Naive thymus-derived CD4-positive, alpha-beta T cell (primary cell): Measurements from ENCODE around the gene NRL. TPM values are rescaled to one million over a fixed set of nuclear protein-coding genes. Genes with fewer than 3 reads are reported as not detected.

ENCODE experiments used
- ATAC-seq: fragments of 150-1000 bp; cut with Tn5 transposase; 2 replicates; pipeline ENCODE4 v1.10.0; 2021; ENCODE audit warnings: mild to moderate bottlenecking, moderate library complexity
- CTCF ChIA-PET: fragments of 350-600 bp; sonication (Branson Sonifier 250); formaldehyde crosslinking; loops from one replicate; lab custom pipeline; 2021; ENCODE audit warnings: antibody characterized with exemption; lab: Charles Lee
- POLR2A ChIA-PET: fragments of 350-600 bp; sonication (Branson Sonifier 250); formaldehyde crosslinking; loops from one replicate; lab custom pipeline; 2021; ENCODE audit warnings: antibody characterized with exemption, inconsistent platforms; lab: Charles Lee
- DNase-seq, 9 donors: peaks; one replicate each; pipeline versions ENCODE4 v3.0.0 to v3.0.0-alpha.2; 2020 to 2022; ENCODE audit warnings: mixed read lengths in 1 of 9
- H3K27ac ChIP-seq: one replicate; pipeline ENCODE4 v1.7.0; 2013; ENCODE audit warnings: mild to moderate bottlenecking, low read depth, low read length, moderate library complexity
- H3K27me3 ChIP-seq, 2 donors: one replicate each; pipeline ENCODE4 v1.7.0; 2013; ENCODE audit warnings: low read length in 2 of 2, mild to moderate bottlenecking in 2 of 2, moderate library complexity in 2 of 2; ENCODE audit not compliant: control insufficient read depth in 2 of 2, insufficient read depth in 2 of 2
- H3K36me3 ChIP-seq, 3 experiments: 1 replicate in 2 of 3; 2 replicates in 1 of 3; pipeline ENCODE4 v1.7.0; 2013; ENCODE audit warnings: low read length in 3 of 3, mild to moderate bottlenecking in 3 of 3, moderate library complexity in 1 of 3; ENCODE audit not compliant: insufficient read depth in 3 of 3, control insufficient read depth in 2 of 3
- H3K4me1 ChIP-seq, 2 donors: one replicate each; pipeline ENCODE4 v1.7.0; 2013; ENCODE audit warnings: low read length in 2 of 2, mild to moderate bottlenecking in 2 of 2, moderate library complexity in 1 of 2; ENCODE audit not compliant: control insufficient read depth in 2 of 2, insufficient read depth in 2 of 2
- H3K4me3 ChIP-seq: 2 replicates; pipeline ENCODE4 v1.7.0; 2013; ENCODE audit warnings: mild to moderate bottlenecking, low read length
- H3K9me3 ChIP-seq, 3 experiments: 1 replicate in 2 of 3; 2 replicates in 1 of 3; pipeline ENCODE4 v1.7.0; 2013; ENCODE audit warnings: low read length in 3 of 3; ENCODE audit not compliant: control insufficient read depth in 2 of 3
- H3K27ac Mint-ChIP-seq, 9 donors: one replicate each; pipeline ENCODE4 v1.8.0; 2020 to 2022; ENCODE audit warnings: mixed read lengths in 9 of 9, mild to moderate bottlenecking in 8 of 9, moderate library complexity in 5 of 9, inconsistent platforms in 2 of 9
- H3K27me3 Mint-ChIP-seq, 5 donors: one replicate each; pipeline ENCODE4 v1.8.0; 2021 to 2022; ENCODE audit warnings: mixed read lengths in 5 of 5, mild to moderate bottlenecking in 1 of 5
- H3K36me3 Mint-ChIP-seq, 5 donors: one replicate each; pipeline ENCODE4 v1.8.0; 2020 to 2022; ENCODE audit warnings: mixed read lengths in 5 of 5, mild to moderate bottlenecking in 3 of 5, inconsistent platforms in 1 of 5
- H3K4me1 Mint-ChIP-seq, 7 donors: one replicate each; pipeline ENCODE4 v1.8.0; 2020 to 2022; ENCODE audit warnings: mixed read lengths in 7 of 7, mild to moderate bottlenecking in 3 of 7, inconsistent platforms in 1 of 7
- H3K4me3 Mint-ChIP-seq, 10 donors: one replicate each; pipeline ENCODE4 v1.8.0; 2020 to 2022; ENCODE audit warnings: mild to moderate bottlenecking in 10 of 10, mixed read lengths in 10 of 10, moderate library complexity in 6 of 10, inconsistent platforms in 2 of 10
- H3K9me3 Mint-ChIP-seq, 11 donors: one replicate each; pipeline ENCODE4 v1.8.0; 2020 to 2022; ENCODE audit warnings: mixed read lengths in 11 of 11, mild to moderate bottlenecking in 4 of 11, inconsistent platforms in 1 of 11, moderate library complexity in 1 of 11
- intact Hi-C, 2 donors: fragments of 100-400 bp; cut with micrococcal nuclease; formaldehyde crosslinking; loops; one replicate each; pipeline ENCODE4 v1.15.1; 2023
- polyA plus RNA-seq, 2 donors: library from polyadenylated mRNA; unstranded; fragments of 300-500 nt; fragmentation: Illumina TruSeq; gene quantifications; one replicate each; pipeline ENCODE4 v1.2.3, GENCODE V29; 2021
- total RNA-seq, 6 experiments: library from RNA in 5 of 6; stranded (reverse) in 5 of 6; gene quantifications; 1 replicate in 5 of 6; 2 replicates in 1 of 6; pipeline ENCODE4 v1.2.3 and lab custom pipeline; 2021 to 2026

NRL gene
- total and polyA plus RNA-seq, 7 experiments from 2014 or later, result 2.1 to 4.5 (median 3.7) TPM

DNA sequence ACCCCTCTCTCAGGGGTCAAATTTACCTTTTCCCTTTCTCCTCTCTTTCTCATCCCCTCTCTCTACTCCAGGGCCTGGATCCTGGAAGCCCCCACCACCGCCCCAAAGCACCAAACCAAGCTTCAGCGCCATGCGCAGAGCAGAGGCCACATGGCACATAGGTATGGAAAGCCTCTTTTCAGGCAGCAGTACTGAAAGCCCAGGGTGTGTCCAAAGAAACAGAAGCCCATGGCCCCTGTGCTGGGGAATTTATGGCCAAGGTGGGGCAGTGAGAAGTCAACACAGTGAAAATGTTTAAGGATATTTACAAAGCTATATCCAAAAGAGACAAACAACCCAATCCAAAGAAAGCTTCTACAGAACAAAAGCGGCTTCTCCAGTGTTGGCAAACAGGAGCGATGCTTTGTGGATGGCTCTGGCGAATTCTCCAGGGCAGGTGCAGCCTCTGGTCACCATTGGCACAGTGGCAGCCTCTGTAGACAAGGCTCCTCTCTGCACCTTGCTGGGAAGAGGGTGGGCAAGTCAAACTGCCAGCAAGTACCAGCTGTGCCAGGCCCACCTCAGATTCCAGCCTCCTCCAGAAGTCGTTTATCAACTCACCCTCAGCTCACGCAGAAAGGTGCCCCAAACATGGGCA is 48.1 kb downstream of the NRL start:
- intact Hi-C loops, result no loop called here
- H3K4me1 ChIP-seq, result no peaks in the 10 kb centered on the region
- no peak overlapping the region for H3K4me3 ChIP-seq
- Mint-ChIP-seq H3K9me3 (no peaks in the 10 kb centered on the region), H3K4me3 (no peak overlapping the region), H3K27me3 (peaks cover 0 to 13% (median 5%) of the 10 kb centered on the region in 5 donors), H3K4me1 (peaks cover 0 to 6% (median 0%) of the 10 kb centered on the region in 7 donors), H3K36me3 (no peaks in the 10 kb centered on the region), H3K27ac (no peak overlapping the region)
- H3K36me3 ChIP-seq, result no peaks in the 10 kb centered on the region
- H3K27me3 ChIP-seq, result no peaks in the 10 kb centered on the region
- ATAC-seq, result no peak
- no peak overlapping the region for H3K27ac ChIP-seq
- no peak for DNase-seq
- CTCF ChIA-PET, result interaction anchor here (1.2 kb wide), 1 partner anchor 42 kb away, joined by 3 read pairs; no protein-coding TSS in a partner anchor
- POLR2A ChIA-PET, result interaction anchor here (0.8 kb wide), 1 partner anchor 19 kb away, joined by 3 read pairs; no protein-coding TSS in a partner anchor
- H3K9me3 ChIP-seq, result no peaks in the 10 kb centered on the region

GRCh38 chr14:24065408-24065807 is 49.3 kb downstream of the NRL start:
- ChIA-PET POLR2A (interaction anchor here (1.4 kb wide), 1 partner anchor 15 kb away, joined by 3 read pairs; no protein-coding TSS in a partner anchor), CTCF (interaction anchor here (0.6 kb wide), 1 partner anchor 208 kb away, joined by 4 read pairs; no protein-coding TSS in a partner anchor)
- no peaks in the 10 kb centered on the region for H3K4me1 Mint-ChIP-seq
- Histone ChIP-seq H3K4me3 (no peak overlapping the region), H3K4me1 (no peaks in the 10 kb centered on the region), H3K9me3 (no peaks in the 10 kb centered on the region), H3K36me3 (no peaks in the 10 kb centered on the region), H3K27me3 (no peaks in the 10 kb centered on the region), H3K27ac (no peak overlapping the region)
- intact Hi-C loops, result no loop called here
- DNase-seq (no peak), ATAC-seq (no peak)
- H3K36me3 Mint-ChIP-seq, result no peaks in the 10 kb centered on the region
- no peak overlapping the region for H3K4me3 Mint-ChIP-seq
- no peak overlapping the region for H3K27ac Mint-ChIP-seq
- no peaks in the 10 kb centered on the region for H3K9me3 Mint-ChIP-seq
- peaks cover 0 to 6% (median 2%) of the 10 kb centered on the region in 5 donors for H3K27me3 Mint-ChIP-seq

GRCh38 chr14:24064856-24065255 is 49.9 kb downstream of the NRL start:
- Histone ChIP-seq H3K4me1 (no peaks in the 10 kb centered on the region), H3K4me3 (no peak overlapping the region), H3K9me3 (no peaks in the 10 kb centered on the region), H3K36me3 (no peaks in the 10 kb centered on the region), H3K27me3 (no peaks in the 10 kb centered on the region), H3K27ac (no peak overlapping the region)
- no peak for DNase-seq
- Mint-ChIP-seq H3K27ac (peak overlapping the region in 1 of 9 donors; percentile 86), H3K4me3 (no peak overlapping the region), H3K27me3 (peaks cover 0 to 3% (median 0%) of the 10 kb centered on the region in 5 donors), H3K9me3 (no peaks in the 10 kb centered on the region), H3K4me1 (no peaks in the 10 kb centered on the region), H3K36me3 (no peaks in the 10 kb centered on the region)
- CTCF ChIA-PET, result interaction anchor here (0.6 kb wide), 1 partner anchor 208 kb away, joined by 4 read pairs; no protein-coding TSS in a partner anchor
- intact Hi-C loops, result no loop called here
- no peak for ATAC-seq
- POLR2A ChIA-PET, result interaction anchor here (1.4 kb wide), 1 partner anchor 16 kb away, joined by 3 read pairs; no protein-coding TSS in a partner anchor

DNA sequence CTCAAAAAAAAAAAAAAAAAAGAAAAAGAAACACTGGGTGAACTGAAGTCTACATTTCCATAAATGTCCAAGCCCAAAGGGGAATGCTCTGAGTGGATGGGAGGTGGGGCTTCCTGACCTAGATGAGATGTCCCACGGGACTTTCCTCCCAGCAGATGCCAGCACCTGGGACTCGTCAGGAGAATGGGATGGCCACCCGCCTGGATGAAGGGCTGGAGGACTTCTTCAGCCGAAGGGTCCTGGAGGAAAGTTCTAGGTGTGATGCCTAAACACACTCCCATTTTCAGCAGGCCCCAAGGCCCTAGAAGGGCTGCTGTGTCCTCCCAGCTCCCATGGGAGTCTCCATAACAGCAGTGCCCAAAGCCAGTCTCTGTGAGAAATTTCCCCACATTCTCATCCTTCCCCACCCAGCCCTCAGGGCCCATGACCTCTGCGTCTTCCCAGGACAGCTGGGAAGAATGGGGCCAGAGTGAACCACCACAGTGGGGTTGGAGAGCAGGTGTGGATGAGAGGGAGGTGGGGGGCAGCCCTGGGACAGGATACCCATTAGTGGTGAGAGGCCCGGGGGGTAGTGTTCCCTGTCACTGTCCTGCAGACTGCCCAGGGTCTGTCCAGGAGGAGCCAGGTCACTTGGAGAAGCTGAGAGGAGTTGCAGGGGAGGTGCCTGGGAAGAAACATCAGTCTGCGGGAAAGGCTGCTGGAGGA is 50.5 kb downstream of the NRL start:
- Mint-ChIP-seq H3K4me1 (peaks cover 0 to 2% (median 0%) of the 10 kb centered on the region in 7 donors), H3K27ac (peak overlapping the region in 1 of 9 donors; percentile 86), H3K9me3 (no peaks in the 10 kb centered on the region), H3K27me3 (peaks cover 0 to 2% (median 0%) of the 10 kb centered on the region in 5 donors), H3K36me3 (no peaks in the 10 kb centered on the region), H3K4me3 (no peak overlapping the region)
- POLR2A ChIA-PET, result no interaction called here
- no peak for DNase-seq
- no peaks in the 10 kb centered on the region for H3K4me1 ChIP-seq
- H3K27me3 ChIP-seq, result no peaks in the 10 kb centered on the region
- H3K9me3 ChIP-seq, result no peaks in the 10 kb centered on the region
- intact Hi-C loops, result no loop called here
- no peak overlapping the region for H3K4me3 ChIP-seq
- H3K36me3 ChIP-seq, result no peaks in the 10 kb centered on the region
- no peak for ATAC-seq
- CTCF ChIA-PET, result interaction anchor here (1.1 to 1.2 kb wide), 2 partner anchors 27 to 45 kb away, joined by 6 to 7 read pairs; no protein-coding TSS in a partner anchor
- no peak overlapping the region for H3K27ac ChIP-seq

GRCh38 chr14:24063263-24063836 is 51.4 kb downstream of the NRL start:
- H3K27me3 Mint-ChIP-seq, result peaks cover 0 to 2% (median 0%) of the 10 kb centered on the region in 5 donors
- no peaks in the 10 kb centered on the region for H3K36me3 Mint-ChIP-seq
- intact Hi-C loops, result no loop called here
- no peaks in the 10 kb centered on the region for H3K27me3 ChIP-seq
- POLR2A ChIA-PET, result no interaction called here
- no peak overlapping the region for H3K27ac ChIP-seq
- H3K4me1 Mint-ChIP-seq, result peaks cover 0 to 4% (median 0%) of the 10 kb centered on the region in 7 donors
- no peak overlapping the region for H3K4me3 ChIP-seq
- no peak for ATAC-seq
- H3K9me3 ChIP-seq, result no peaks in the 10 kb centered on the region
- no peak overlapping the region for H3K27ac Mint-ChIP-seq
- CTCF ChIA-PET, result interaction anchor here (1.1 to 1.2 kb wide), 2 partner anchors 28 to 45 kb away, joined by 6 to 7 read pairs; no protein-coding TSS in a partner anchor
- H3K9me3 Mint-ChIP-seq, result no peaks in the 10 kb centered on the region
- H3K4me3 Mint-ChIP-seq, result no peak overlapping the region
- DNase-seq, result no peak
- H3K4me1 ChIP-seq, result no peaks in the 10 kb centered on the region
- no peaks in the 10 kb centered on the region for H3K36me3 ChIP-seq

GRCh38 chr14:24062216-24062980 is 52.4 kb downstream of the NRL start:
- H3K27me3 Mint-ChIP-seq, result no peaks in the 10 kb centered on the region
- Histone ChIP-seq H3K27ac (no peak overlapping the region), H3K4me1 (no peaks in the 10 kb centered on the region), H3K9me3 (no peaks in the 10 kb centered on the region), H3K4me3 (no peak overlapping the region), H3K36me3 (no peaks in the 10 kb centered on the region), H3K27me3 (no peaks in the 10 kb centered on the region)
- H3K4me1 Mint-ChIP-seq, result peaks cover 0 to 6% (median 0%) of the 10 kb centered on the region in 7 donors
- H3K4me3 Mint-ChIP-seq, result no peak overlapping the region
- ATAC-seq, result no peak
- DNase-seq, result no peak
- intact Hi-C loops, result no loop called here
- POLR2A ChIA-PET, result interaction anchor here (2.0 kb wide), 1 partner anchor 19 kb away, joined by 6 read pairs; no protein-coding TSS in a partner anchor
- H3K36me3 Mint-ChIP-seq, result no peaks in the 10 kb centered on the region
- CTCF ChIA-PET, result interaction anchor here (0.9 to 8.0 kb wide), 5 partner anchors 18 to 47 kb away, joined by 3 to 155 read pairs (median 3); partner anchors contain the start of gene PCK2
- no peak overlapping the region for H3K27ac Mint-ChIP-seq
- no peaks in the 10 kb centered on the region for H3K9me3 Mint-ChIP-seq
